ENCODE data around the gene RMND5B.

The RMND5B gene

DNA sequence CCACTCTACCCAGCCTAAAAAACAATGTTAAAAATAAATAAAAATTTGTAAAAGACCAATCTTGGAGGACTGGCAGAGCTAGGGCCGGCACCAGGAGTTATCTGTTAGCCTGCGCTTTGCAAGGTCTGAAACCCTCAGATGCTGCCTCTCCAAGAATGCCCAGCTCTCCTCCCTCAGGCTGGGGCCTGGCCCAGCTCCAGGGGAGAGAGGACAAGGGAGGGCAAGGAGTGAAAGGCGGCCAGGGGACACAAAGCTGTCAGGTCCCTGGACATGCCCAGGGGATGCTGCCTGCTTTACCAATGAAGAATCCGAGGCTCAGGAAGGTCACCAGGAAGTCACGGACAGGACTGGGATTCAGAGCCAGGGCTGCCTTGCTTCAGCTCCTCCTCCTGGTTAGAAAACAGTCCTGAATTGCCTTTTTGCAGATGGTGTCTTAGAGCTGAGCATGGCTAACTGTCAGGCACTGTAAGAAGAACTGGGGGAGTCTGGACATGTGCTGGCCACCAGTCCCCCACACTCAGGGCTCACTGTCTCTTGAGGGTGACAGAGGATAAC is 23.0 kb upstream of the RMND5B start:
- TF ChIP-seq, protein P1, sequence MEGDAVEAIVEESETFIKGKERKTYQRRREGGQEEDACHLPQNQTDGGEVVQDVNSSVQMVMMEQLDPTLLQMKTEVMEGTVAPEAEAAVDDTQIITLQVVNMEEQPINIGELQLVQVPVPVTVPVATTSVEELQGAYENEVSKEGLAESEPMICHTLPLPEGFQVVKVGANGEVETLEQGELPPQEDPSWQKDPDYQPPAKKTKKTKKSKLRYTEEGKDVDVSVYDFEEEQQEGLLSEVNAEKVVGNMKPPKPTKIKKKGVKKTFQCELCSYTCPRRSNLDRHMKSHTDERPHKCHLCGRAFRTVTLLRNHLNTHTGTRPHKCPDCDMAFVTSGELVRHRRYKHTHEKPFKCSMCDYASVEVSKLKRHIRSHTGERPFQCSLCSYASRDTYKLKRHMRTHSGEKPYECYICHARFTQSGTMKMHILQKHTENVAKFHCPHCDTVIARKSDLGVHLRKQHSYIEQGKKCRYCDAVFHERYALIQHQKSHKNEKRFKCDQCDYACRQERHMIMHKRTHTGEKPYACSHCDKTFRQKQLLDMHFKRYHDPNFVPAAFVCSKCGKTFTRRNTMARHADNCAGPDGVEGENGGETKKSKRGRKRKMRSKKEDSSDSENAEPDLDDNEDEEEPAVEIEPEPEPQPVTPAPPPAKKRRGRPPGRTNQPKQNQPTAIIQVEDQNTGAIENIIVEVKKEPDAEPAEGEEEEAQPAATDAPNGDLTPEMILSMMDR (IDR thresholded peaks at IDR 0.05) = no peak
- DNase-seq (ENCODE audit: low spot score) = no peak
- H3K4me3 ChIP-seq = no peak overlapping the region
- no peak overlapping the region for H3K27ac ChIP-seq

DNA sequence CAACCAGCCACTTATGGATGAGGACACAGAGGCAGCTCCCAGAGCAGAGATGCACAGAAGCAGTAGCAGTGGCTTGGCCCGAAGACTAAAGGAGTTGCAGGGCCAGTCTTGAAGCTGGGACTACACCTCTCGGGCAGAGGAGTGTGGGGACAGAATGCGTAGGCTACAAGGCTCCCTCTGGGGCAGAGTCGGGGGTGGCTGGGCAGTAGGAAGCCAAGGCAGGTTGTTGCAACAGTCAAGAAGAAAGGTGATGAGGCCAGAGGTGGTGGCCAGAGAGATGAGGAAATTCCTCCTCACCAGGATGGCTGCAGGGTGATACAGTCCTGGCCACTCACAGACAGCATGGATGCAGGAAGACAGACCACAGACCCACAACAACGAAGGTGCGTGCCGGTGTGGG is 22.4 kb upstream of the RMND5B start:
- TF ChIP-seq, protein P1 (IDR thresholded peaks at IDR 0.05) = no peak
- no peak for DNase-seq (ENCODE audit: low spot score)
- H3K27ac ChIP-seq = no peak overlapping the region
- H3K4me3 ChIP-seq = no peak overlapping the region

DNA sequence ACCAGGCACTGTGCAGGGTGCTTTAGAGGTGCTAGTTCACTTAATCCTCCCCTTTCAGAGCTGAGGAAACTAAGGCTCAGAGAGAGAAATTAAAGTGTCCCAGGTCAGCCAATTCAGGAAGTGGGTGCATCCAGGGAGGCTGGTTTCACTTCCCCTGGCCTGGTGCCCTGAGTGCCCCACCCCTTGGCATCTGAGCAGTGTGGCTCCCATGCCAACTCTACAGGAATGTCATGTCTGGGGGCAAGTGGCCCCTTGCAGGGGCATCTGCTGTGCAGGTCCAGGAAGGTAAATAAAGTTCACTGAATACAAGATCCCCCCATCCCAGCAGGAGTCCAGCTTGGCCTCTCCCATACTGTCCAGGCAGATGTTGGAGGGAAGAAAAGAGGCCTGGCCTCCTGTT is 21.8 kb upstream of the RMND5B start:
- Histone ChIP-seq H3K4me3 (no peak overlapping the region), H3K27ac (no peak overlapping the region)
- no peak for DNase-seq (ENCODE audit: low spot score)
- TF ChIP-seq, protein P1 (IDR thresholded peaks at IDR 0.05) = no peak

DNA sequence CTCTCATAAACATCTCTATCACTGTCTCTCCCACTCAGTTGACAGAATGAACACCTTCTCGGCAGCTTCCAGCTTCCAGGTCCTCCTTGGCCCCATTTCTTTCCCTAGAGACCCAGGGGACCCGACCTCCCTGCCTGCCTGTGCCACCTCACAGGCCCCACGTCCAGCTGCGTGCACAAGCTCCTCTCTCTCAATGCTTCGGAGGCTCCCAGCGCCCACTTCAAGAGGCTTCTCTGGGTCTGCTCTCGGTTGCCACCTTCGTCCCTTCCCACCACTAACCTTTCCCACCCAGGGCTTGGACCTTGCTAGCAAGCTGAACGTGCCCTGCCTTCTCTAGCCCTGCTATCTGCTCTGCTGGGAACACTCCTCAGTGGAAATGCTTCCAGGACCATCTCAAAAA is 20.3 kb upstream of the RMND5B start:
- TF ChIP-seq, protein P1 (IDR thresholded peaks at IDR 0.05) = no peak
- Histone ChIP-seq H3K4me3 (no peak overlapping the region), H3K27ac (no peak overlapping the region)
- DNase-seq (ENCODE audit: low spot score) = no peak

DNA sequence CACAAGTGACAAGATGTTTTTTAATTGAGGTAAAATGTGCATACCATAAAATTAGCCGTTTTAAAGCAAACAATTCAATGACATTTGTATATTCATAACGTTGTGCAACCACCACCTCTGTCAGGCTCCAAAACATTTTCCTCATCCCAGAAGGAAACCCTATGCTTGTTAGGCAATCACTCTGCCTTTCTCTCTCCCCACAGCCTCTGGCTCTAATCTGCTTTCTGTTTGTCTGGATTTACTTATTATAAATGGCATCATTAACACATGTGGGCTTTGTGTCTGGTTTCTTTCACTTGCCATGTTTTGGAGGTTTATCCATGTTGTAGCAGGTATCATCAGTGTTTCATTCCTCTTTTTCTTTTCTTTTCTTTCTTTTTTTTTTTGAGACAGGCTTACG is 18.9 kb upstream of the RMND5B start:
- Histone ChIP-seq H3K4me3 (no peak overlapping the region), H3K27ac (no peak overlapping the region)
- TF ChIP-seq, protein P1 (IDR thresholded peaks at IDR 0.05) = no peak
- no peak for DNase-seq (ENCODE audit: low spot score)

DNA sequence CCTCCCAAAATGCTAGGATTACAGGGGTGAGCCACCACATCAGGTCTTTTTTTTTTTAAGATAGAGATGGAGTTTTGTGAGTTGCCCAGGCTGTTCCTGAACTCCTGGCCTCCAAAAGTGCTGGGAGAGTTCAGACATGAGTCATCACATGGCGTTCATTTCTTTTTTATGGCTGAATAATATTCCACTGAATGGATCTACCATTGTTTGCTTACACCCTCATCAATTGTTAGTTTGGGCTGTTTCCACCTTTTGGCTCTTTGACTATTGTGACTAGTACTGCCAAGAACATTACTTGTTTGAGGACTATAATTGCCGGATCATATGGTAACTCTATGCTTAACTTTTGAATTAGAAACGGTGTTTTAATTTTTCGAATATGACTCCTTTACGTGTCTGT is 18.3 kb upstream of the RMND5B start:
- Histone ChIP-seq H3K4me3 (no peak overlapping the region), H3K27ac (no peak overlapping the region)
- TF ChIP-seq, protein P1 (IDR thresholded peaks at IDR 0.05) = no peak
- no peak for DNase-seq (ENCODE audit: low spot score)

DNA sequence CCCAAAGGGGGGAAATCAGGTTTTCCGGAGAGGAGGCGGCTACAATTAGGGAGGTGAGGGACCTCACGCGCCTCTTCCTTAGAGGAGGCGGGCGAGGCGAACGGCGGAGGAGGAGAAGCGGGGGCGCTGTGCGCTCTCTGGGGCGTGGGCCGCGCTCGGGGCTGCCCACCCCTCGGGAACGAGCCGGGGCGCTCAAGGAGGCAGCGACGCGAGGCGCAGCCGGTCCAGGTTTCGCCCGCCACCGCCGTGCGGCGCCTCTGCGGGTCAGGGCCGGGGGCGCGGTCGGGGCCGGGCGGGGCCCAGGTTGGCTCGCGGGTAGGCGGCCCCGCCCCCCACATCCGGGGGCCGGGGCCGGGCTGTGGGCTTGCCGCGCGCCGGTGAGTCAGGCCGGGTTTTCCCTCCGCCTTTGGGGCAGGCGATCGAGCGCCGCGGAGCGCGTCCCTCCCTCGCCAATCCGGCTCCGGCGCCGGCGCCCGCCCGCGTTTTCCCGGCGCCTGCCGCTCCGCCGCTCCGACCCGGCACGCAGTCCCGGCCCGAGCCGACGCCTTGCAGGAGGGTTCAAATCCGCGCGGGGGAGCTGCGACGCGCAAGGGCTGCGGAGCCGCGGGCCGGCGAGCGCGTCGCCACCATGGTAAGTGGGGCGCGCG is 17.6 kb upstream of the RMND5B start, which contains the start of gene N4BP3:
TSS of gene N4BP3 (plus strand) at position 392 of the 647 bp plus-strand sequence. CDS start 6,052 bp downstream, outside the sequence.
- no peak for DNase-seq (ENCODE audit: low spot score)
- peak within 1 kb of the TSS; percentile 69 for H3K4me3 ChIP-seq
- TF ChIP-seq, protein P1 (IDR thresholded peaks at IDR 0.05) = no peak
- no peak within 1 kb of the TSS for H3K27ac ChIP-seq

Data from coronary artery (tissue), 2 donors.